ENCODE data around the gene CCL24. TPM values are rescaled to one million over a fixed set of nuclear protein-coding genes. Genes with fewer than 3 reads are reported as not detected.

Gene CCL24
- total RNA-seq, 1 experiment from 2014 or later: not detected

DNA sequence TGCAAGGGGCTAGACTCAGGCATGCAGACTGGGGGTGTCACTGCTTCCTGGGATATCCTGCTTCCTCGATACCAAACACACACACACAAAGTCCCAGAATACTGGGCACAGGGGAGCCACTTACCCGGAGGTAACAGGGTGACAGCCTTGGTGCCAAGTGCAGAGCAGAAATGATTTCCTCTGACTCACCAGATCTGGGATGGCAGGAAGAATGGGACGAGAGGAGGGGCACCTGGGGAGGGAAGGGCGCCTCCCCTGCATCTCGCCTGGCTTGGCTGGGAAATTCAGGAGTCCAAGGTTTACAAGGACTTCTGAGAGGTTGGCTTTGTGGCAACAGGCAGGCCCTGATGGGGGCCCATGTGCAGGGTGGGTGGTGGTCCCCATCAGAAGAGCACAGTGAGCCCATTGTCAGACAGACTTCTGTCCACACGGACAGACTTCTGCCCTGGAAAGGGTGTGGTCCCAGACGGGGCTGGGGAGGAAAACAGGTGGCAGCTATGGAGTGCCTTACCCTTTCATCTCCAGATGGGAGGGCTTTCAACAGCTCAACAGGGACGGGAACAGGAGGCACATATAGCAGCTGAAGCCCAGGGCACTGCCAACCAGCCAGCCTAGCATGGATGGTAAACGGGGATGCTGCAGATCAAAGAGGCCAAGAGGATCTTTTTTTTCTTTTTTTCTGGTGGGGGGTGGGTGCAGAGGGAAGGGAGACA, 9.7 kb upstream of the CCL24 start:
- BruUV-seq (replicated peaks): no TSS peak
- ChIA-PET POLR2A (ENCODE audit: low non-redundant PET) (no interaction called here), CTCF (no interaction called here)
- TF ChIP-seq CTCF (conservative IDR thresholded peaks at IDR 0.05; ENCODE audit: low read depth, low read length) (no peak), EZH2 (IDR thresholded peaks at IDR 0.05; ENCODE audit: borderline replicate concordance, low read depth, low read length, poor library complexity, severe bottlenecking) (no peak)
- intact Hi-C loops (cut with micrococcal nuclease; ENCODE audit: unreplicated experiment): no loop called here
- Histone ChIP-seq H3K27ac (ENCODE audit: low read depth, low read length, poor library complexity, severe bottlenecking) (no peak overlapping the region), H3K4me3 (ENCODE audit: low read depth, low read length, poor library complexity, severe bottlenecking) (no peak overlapping the region), H3K4me1 (ENCODE audit: insufficient read depth, low read length, poor library complexity, severe bottlenecking) (no peaks in the 10 kb centered on the region), H3K27me3 (replicated peaks; ENCODE audit: insufficient read depth, low read depth, low read length, poor library complexity) (no peaks in the 10 kb centered on the region), H3K9me3 (ENCODE audit: low read depth, low read length, poor library complexity, severe bottlenecking) (no peaks in the 10 kb centered on the region), H3K36me3 (ENCODE audit: insufficient read depth, low read length, poor library complexity, severe bottlenecking) (no peaks in the 10 kb centered on the region)
- no peak for DNase-seq (ENCODE audit: low spot score)

DNA sequence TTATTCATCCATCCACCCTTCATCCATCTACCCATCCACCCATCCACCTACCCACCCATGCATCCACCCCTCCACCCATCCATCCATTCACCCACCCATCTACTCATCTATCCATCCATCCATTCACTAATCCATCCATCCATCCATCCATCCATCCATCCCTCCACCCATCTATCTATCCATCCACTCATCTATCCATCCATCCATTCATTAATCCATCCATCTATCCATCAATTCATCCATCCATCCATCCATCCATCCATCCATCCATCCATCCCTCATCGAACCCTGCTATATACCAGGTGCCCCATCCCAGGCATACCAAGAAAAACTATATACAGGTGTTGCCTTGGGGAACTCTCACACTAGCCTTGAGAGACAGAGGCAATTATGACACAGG, 7.1 kb upstream of the CCL24 start:
- Histone ChIP-seq H3K4me3 (ENCODE audit: low read depth, low read length, poor library complexity, severe bottlenecking) (no peak overlapping the region), H3K4me1 (ENCODE audit: insufficient read depth, low read length, poor library complexity, severe bottlenecking) (no peaks in the 10 kb centered on the region), H3K36me3 (ENCODE audit: insufficient read depth, low read length, poor library complexity, severe bottlenecking) (no peaks in the 10 kb centered on the region), H3K9me3 (ENCODE audit: low read depth, low read length, poor library complexity, severe bottlenecking) (no peaks in the 10 kb centered on the region), H3K27ac (ENCODE audit: low read depth, low read length, poor library complexity, severe bottlenecking) (no peak overlapping the region), H3K27me3 (replicated peaks; ENCODE audit: insufficient read depth, low read depth, low read length, poor library complexity) (no peaks in the 10 kb centered on the region)
- BruUV-seq (replicated peaks): no TSS peak
- ChIA-PET POLR2A (ENCODE audit: low non-redundant PET) (no interaction called here), CTCF (no interaction called here)
- TF ChIP-seq CTCF (conservative IDR thresholded peaks at IDR 0.05; ENCODE audit: low read depth, low read length) (no peak), EZH2 (IDR thresholded peaks at IDR 0.05; ENCODE audit: borderline replicate concordance, low read depth, low read length, poor library complexity, severe bottlenecking) (no peak)
- DNase-seq (ENCODE audit: low spot score): no peak
- intact Hi-C loops (cut with micrococcal nuclease; ENCODE audit: unreplicated experiment): no loop called here

- DNase-seq (ENCODE audit: low spot score): no peak
- intact Hi-C loops (cut with micrococcal nuclease; ENCODE audit: unreplicated experiment): no loop called here
- no peaks in the 10 kb centered on the region for H3K27me3 ChIP-seq (replicated peaks; ENCODE audit: insufficient read depth, low read depth, low read length, poor library complexity)
- no peaks in the 10 kb centered on the region for H3K4me1 ChIP-seq (ENCODE audit: insufficient read depth, low read length, poor library complexity, severe bottlenecking)
- H3K9me3 ChIP-seq (ENCODE audit: low read depth, low read length, poor library complexity, severe bottlenecking): no peaks in the 10 kb centered on the region
- POLR2A ChIA-PET (ENCODE audit: low non-redundant PET): no interaction called here
- TF ChIP-seq EZH2 (IDR thresholded peaks at IDR 0.05; ENCODE audit: borderline replicate concordance, low read depth, low read length, poor library complexity, severe bottlenecking) (no peak), CTCF (conservative IDR thresholded peaks at IDR 0.05; ENCODE audit: low read depth, low read length) (no peak)
- no peak overlapping the region for H3K27ac ChIP-seq (ENCODE audit: low read depth, low read length, poor library complexity, severe bottlenecking)
- CTCF ChIA-PET: no interaction called here
- BruUV-seq (replicated peaks): no TSS peak
- no peak overlapping the region for H3K4me3 ChIP-seq (ENCODE audit: low read depth, low read length, poor library complexity, severe bottlenecking)
- no peaks in the 10 kb centered on the region for H3K36me3 ChIP-seq (ENCODE audit: insufficient read depth, low read length, poor library complexity, severe bottlenecking)
Observed at GRCh38 chr7:75819711-75820110, 6.1 kb upstream of the CCL24 start.

Data from A673 (cell line).